Measurements from ENCODE around the gene LTF. TPM values are rescaled to one million over a fixed set of nuclear protein-coding genes. Genes with fewer than 3 reads are reported as not detected.
A peak's percentile ranks its signal among the peaks of the same experiment; 100 is the strongest.

Gene LTF
- total RNA-seq, 1 donor from 2014 or later, result 14.3 TPM

DNA sequence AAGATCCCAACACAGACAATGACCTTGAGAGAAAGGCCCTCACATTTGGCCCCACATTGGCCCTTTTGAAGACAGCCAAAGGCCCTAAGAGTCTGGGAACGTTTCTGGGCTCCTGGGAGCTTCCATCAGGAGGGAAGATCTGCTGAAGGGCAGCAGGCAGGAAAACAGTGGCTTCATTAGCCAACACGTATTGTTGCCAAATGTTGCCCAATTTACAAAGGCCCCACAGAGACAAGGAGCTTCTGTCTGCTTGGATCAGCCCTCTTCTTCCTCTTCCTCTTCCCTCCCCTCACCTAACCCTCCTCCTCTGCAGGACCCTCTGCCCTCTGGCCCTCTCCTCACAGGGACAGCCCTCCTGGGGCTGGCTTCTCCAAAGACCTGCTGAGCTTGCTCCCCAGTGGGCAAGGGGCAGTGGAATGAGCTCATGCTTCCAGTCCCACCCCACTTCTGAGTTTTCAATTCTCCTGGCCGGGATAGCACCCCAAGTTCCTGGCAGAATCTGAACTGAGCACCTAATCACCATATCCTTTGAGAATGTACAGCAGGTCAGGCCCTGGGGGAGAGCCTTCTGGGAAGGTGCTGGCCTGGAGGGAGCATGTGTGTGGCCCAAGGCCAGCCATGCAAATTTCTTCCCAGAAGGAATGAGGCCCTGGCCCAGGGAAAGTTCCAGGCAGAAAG lies 5.1 kb upstream of the LTF start:
- DNase-seq (no peak), ATAC-seq (peak; percentile 35)
- TF ChIP-seq CTCF (IDR thresholded peaks at IDR 0.05), result no peak
- Histone ChIP-seq H3K27me3 (peaks cover 4% of the 10 kb centered on the region), H3K4me3 (no peak overlapping the region), H3K9me3 (no peaks in the 10 kb centered on the region), H3K4me1 (peaks cover 7% of the 10 kb centered on the region), H3K36me3 (no peaks in the 10 kb centered on the region), H3K27ac (no peak overlapping the region)
- intact Hi-C loops (cut with DNase I), result no loop called here

GRCh38 chr3:46468753-46469600 lies 4.3 kb upstream of the LTF start:
- no peaks in the 10 kb centered on the region for H3K36me3 ChIP-seq
- DNase-seq (no peak), ATAC-seq (no peak)
- peaks cover 13% of the 10 kb centered on the region for H3K27me3 ChIP-seq
- H3K4me1 ChIP-seq, result peaks cover 14% of the 10 kb centered on the region
- H3K27ac ChIP-seq, result no peak overlapping the region
- no peak for TF ChIP-seq CTCF (IDR thresholded peaks at IDR 0.05)
- H3K9me3 ChIP-seq, result no peaks in the 10 kb centered on the region
- intact Hi-C loops (cut with DNase I), result no loop called here
- H3K4me3 ChIP-seq, result no peak overlapping the region

- intact Hi-C loops (cut with DNase I), result no loop called here
- TF ChIP-seq CTCF (IDR thresholded peaks at IDR 0.05), result no peak
- DNase-seq, result no peak
- no peak overlapping the region for H3K27ac ChIP-seq
- H3K27me3 ChIP-seq, result peaks cover 25% of the 10 kb centered on the region
- ATAC-seq, result no peak
- H3K4me1 ChIP-seq, result peaks cover 14% of the 10 kb centered on the region
- H3K36me3 ChIP-seq, result no peaks in the 10 kb centered on the region
- no peaks in the 10 kb centered on the region for H3K9me3 ChIP-seq
- H3K4me3 ChIP-seq, result no peak overlapping the region
Measured at GRCh38 chr3:46467562-46467961, 2.9 kb upstream of the LTF start.

DNA sequence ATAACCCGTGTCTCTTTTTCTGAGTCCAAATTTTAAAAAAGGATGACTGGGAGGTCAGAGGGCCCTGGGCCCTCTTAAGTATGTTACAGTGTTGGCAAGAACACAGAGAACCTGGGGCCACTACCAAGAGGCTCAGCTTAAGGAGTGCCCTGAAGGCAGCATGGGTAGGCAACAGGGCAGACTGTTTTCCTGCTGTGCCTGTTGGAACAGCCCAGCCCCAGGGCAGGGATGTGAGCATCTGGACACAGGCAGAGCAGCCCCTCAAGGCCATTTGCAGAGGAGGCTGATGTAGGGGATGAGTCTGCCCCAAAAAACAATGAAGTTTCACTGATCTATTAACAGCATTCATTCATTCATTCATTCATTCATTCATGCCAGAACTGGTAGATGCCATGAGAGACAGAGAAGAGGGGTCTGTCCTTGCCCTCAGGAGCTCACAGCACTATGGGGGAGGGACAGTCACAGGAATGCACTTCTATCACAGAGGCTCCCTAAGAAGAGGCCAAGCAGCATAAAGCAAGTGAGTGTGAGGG lies 2.2 kb upstream of the LTF start:
- Histone ChIP-seq H3K36me3 (no peaks in the 10 kb centered on the region), H3K4me1 (peaks cover 14% of the 10 kb centered on the region), H3K4me3 (no peak overlapping the region), H3K27ac (no peak overlapping the region), H3K27me3 (peaks cover 25% of the 10 kb centered on the region), H3K9me3 (no peaks in the 10 kb centered on the region)
- intact Hi-C loops (cut with DNase I), result no loop called here
- TF ChIP-seq CTCF (IDR thresholded peaks at IDR 0.05), result no peak
- no peak for ATAC-seq
- DNase-seq, result no peak

- intact Hi-C loops (cut with DNase I), result no loop called here
- DNase-seq (no peak), ATAC-seq (no peak)
Measured at GRCh38 chr3:46466273-46466672, 1.6 kb upstream of the LTF start.

More at GRCh38 chr3:46466273-46466672, 1.6 kb upstream of the LTF start:
- Histone ChIP-seq H3K4me3 (no peak overlapping the region), H3K27me3 (peaks cover 25% of the 10 kb centered on the region), H3K4me1 (peaks cover 14% of the 10 kb centered on the region), H3K27ac (no peak overlapping the region), H3K36me3 (no peaks in the 10 kb centered on the region), H3K9me3 (no peaks in the 10 kb centered on the region)
- no peak for TF ChIP-seq CTCF (IDR thresholded peaks at IDR 0.05)
